Right atrium auricular region (tissue), 2 donors: ENCODE data around the gene ARF1. TPM values are rescaled to one million over a fixed set of nuclear protein-coding genes. Genes with fewer than 3 reads are reported as not detected.
A peak's percentile ranks its signal among the peaks of the same experiment; 100 is the strongest.

Experiments
- DNase-seq: peaks from one replicate; pipeline ENCODE4 v3.0.0-alpha.2; 2019; ENCODE audit warnings: low spot score
- H3K27ac ChIP-seq, 2 donors: fragments of 200-600 bp; sonication (generic); 1 replicate in 1 of 2; 2 replicates in 1 of 2; pipeline ENCODE4 v1.5.1; 2016 to 2019
- H3K27me3 ChIP-seq, 2 donors: fragments of 200-600 bp; sonication (generic); one replicate each; pipeline versions ENCODE4 v1.5.1 to v1.6.0; 2017 to 2019
- H3K36me3 ChIP-seq: fragments of 200-600 bp; sonication (generic); one replicate; pipeline ENCODE4 v1.5.1; 2016
- H3K4me1 ChIP-seq, 2 donors: fragments of 200-600 bp; sonication (generic); one replicate each; pipeline versions ENCODE4 v1.5.1 to v1.6.0; 2017 to 2019
- H3K4me3 ChIP-seq, 2 donors: fragments of 200-600 bp; sonication (generic); 1 replicate in 1 of 2; 2 replicates in 1 of 2; pipeline ENCODE4 v1.5.1; 2017 to 2019; ENCODE audit warnings: mild to moderate bottlenecking in 1 of 2, moderate library complexity in 1 of 2
- H3K9me3 ChIP-seq, 2 donors: fragments of 200-600 bp; sonication (generic); one replicate each; pipeline ENCODE4 v1.5.1; 2019
- CTCF ChIP-seq, 2 donors: fragments of 200-600 bp; sonication (generic); IDR thresholded peaks; one replicate each; pipeline ENCODE4 v1.5.1; 2019; ENCODE audit warnings: antibody characterized with exemption in 2 of 2
- total RNA-seq, 2 donors: library from RNA; depleted of rRNA; stranded (reverse); fragments of >200 nt; gene quantifications; one replicate each; pipeline ENCODE4 v1.1.0, GENCODE V29; 2016

Gene ARF1
- total RNA-seq, 2 donors from 2014 or later = 375 to 422 TPM

- H3K4me1 ChIP-seq = peaks cover 0 to 7% of the 10 kb centered on the region in 2 donors
- no peaks in the 10 kb centered on the region for H3K27me3 ChIP-seq
- no peak overlapping the region for H3K27ac ChIP-seq
- TF ChIP-seq CTCF (IDR thresholded peaks at IDR 0.05) = no peak
- H3K4me3 ChIP-seq = peak overlapping the region in 1 of 2 donors; percentile 24
- H3K9me3 ChIP-seq = peaks cover 0 to 12% of the 10 kb centered on the region in 2 donors
- no peaks in the 10 kb centered on the region for H3K36me3 ChIP-seq
- no peak for DNase-seq
These were observed 44.8 kb upstream of the ARF1 start for GRCh38 chr1:228037401-228038386.

GRCh38 chr1:228038387-228039005 is 44.0 kb upstream of the ARF1 start:
- Histone ChIP-seq H3K36me3 (no peaks in the 10 kb centered on the region), H3K27ac (no peak overlapping the region), H3K9me3 (peaks cover 0 to 4% of the 10 kb centered on the region in 2 donors), H3K4me1 (peaks cover 0 to 7% of the 10 kb centered on the region in 2 donors), H3K27me3 (no peaks in the 10 kb centered on the region), H3K4me3 (no peak overlapping the region)
- DNase-seq = no peak
- TF ChIP-seq CTCF (IDR thresholded peaks at IDR 0.05) = no peak

GRCh38 chr1:228039006-228039903 is 43.3 kb upstream of the ARF1 start:
- Histone ChIP-seq H3K27ac (no peak overlapping the region), H3K9me3 (no peaks in the 10 kb centered on the region), H3K27me3 (no peaks in the 10 kb centered on the region), H3K4me3 (no peak overlapping the region), H3K36me3 (no peaks in the 10 kb centered on the region), H3K4me1 (peaks cover 0 to 7% of the 10 kb centered on the region in 2 donors)
- DNase-seq = no peak
- no peak for TF ChIP-seq CTCF (IDR thresholded peaks at IDR 0.05)

GRCh38 chr1:228039986-228040385 is 42.5 kb upstream of the ARF1 start:
- no peak for DNase-seq
- Histone ChIP-seq H3K27me3 (no peaks in the 10 kb centered on the region), H3K27ac (no peak overlapping the region), H3K9me3 (no peaks in the 10 kb centered on the region), H3K4me3 (no peak overlapping the region), H3K4me1 (peaks cover 0 to 7% of the 10 kb centered on the region in 2 donors), H3K36me3 (no peaks in the 10 kb centered on the region)
- TF ChIP-seq CTCF (IDR thresholded peaks at IDR 0.05) = no peak

GRCh38 chr1:228041316-228041715 is 41.2 kb upstream of the ARF1 start:
- no peak for DNase-seq
- TF ChIP-seq CTCF (IDR thresholded peaks at IDR 0.05) = no peak

More at GRCh38 chr1:228041316-228041715, 41.2 kb upstream of the ARF1 start:
- no peaks in the 10 kb centered on the region for H3K27me3 ChIP-seq
- H3K4me1 ChIP-seq = peaks cover 0 to 7% of the 10 kb centered on the region in 2 donors
- H3K4me3 ChIP-seq = no peak overlapping the region
- no peaks in the 10 kb centered on the region for H3K9me3 ChIP-seq
- H3K27ac ChIP-seq = no peak overlapping the region
- no peaks in the 10 kb centered on the region for H3K36me3 ChIP-seq
